Measurements from ENCODE around the gene EGFL7.

GRCh38 chr9:136681029-136681428, 18.3 kb downstream of the EGFL7 start:
- no peak for TF ChIP-seq CTCF (IDR thresholded peaks at IDR 0.05)
- no peak for TF ChIP-seq POLR2A (IDR thresholded peaks at IDR 0.05)
- TF ChIP-seq POLR2AphosphoS5 (IDR thresholded peaks at IDR 0.05; ENCODE audit: insufficient read depth in 1 of 2, low read depth in 1 of 2) = no peak

Data from vagina (tissue), 2 donors.